Tibial artery (tissue), 4 donors: ENCODE measurements around the gene PSIP1.

ENCODE experiments used
- DNase-seq, 2 donors: peaks; one replicate each; pipeline ENCODE4 v3.0.0-alpha.2; 2019
- H3K27ac ChIP-seq, 2 donors: fragments of 200-600 bp; sonication (generic) in 1 of 2; 1 replicate in 1 of 2; 2 replicates in 1 of 2; pipeline ENCODE4 v1.5.1; 2018 to 2019; ENCODE audit warnings: mild to moderate bottlenecking in 1 of 2
- H3K27me3 ChIP-seq, 2 donors: fragments of 200-600 bp; sonication (generic) in 1 of 2; one replicate each; pipeline versions ENCODE4 v1.5.1 to v1.6.0; 2016 to 2019
- H3K36me3 ChIP-seq, 3 donors: fragments of 200-600 bp; sonication (generic) in 2 of 3; one replicate each; pipeline ENCODE4 v1.5.1; 2016 to 2019; ENCODE audit warnings: mild to moderate bottlenecking in 2 of 3
- H3K4me1 ChIP-seq, 4 donors: fragments of 200-600 bp; sonication (generic) in 2 of 4; 1 replicate in 3 of 4; 2 replicates in 1 of 4; pipeline ENCODE4 v1.5.1; 2016 to 2019
- H3K4me3 ChIP-seq, 2 donors: fragments of 200-600 bp; sonication (generic) in 1 of 2; 1 replicate in 1 of 2; 2 replicates in 1 of 2; pipeline ENCODE4 v1.5.1; 2018 to 2019; ENCODE audit warnings: mild to moderate bottlenecking in 2 of 2
- H3K9me3 ChIP-seq, 3 donors: fragments of 200-600 bp; sonication (generic) in 1 of 3; one replicate each; pipeline ENCODE4 v1.5.1; 2016 to 2019
- CTCF ChIP-seq, 2 experiments: fragments of 200-600 bp in 1 of 2; fragments of 450-650 bp in 1 of 2; IDR thresholded peaks; one replicate each; pipeline ENCODE4 v1.5.1; 2017 to 2019; ENCODE audit warnings: antibody characterized with exemption in 2 of 2, mild to moderate bottlenecking in 1 of 2, moderate library complexity in 1 of 2
- intact Hi-C: fragments of 100-400 bp; cut with DNase I; formaldehyde crosslinking; loops from one replicate; pipeline ENCODE4 v1.15.0; 2023; ENCODE audit warnings: low total_unique reads

The PSIP1 gene

GRCh38 chr9:15421990-15422371 is 88.8 kb downstream of the PSIP1 start:
- no peak for DNase-seq
- no peaks in the 10 kb centered on the region for H3K27me3 ChIP-seq
- intact Hi-C loops = loop anchor here (10.0 kb wide), 1 partner anchor 117 kb away; the partner anchor contains the start of gene TTC39B

GRCh38 chr9:15421532-15421931 is 89.2 kb downstream of the PSIP1 start:
- no peaks in the 10 kb centered on the region for H3K27me3 ChIP-seq
- DNase-seq = no peak
- TF ChIP-seq CTCF (IDR thresholded peaks at IDR 0.05) = no peak
- H3K4me1 ChIP-seq = peaks cover 0 to 27% (median 16%) of the 10 kb centered on the region in 4 donors
- no peak overlapping the region for H3K4me3 ChIP-seq
- intact Hi-C loops = loop anchor here (10.0 kb wide), 1 partner anchor 117 kb away; the partner anchor contains the start of gene TTC39B
- no peaks in the 10 kb centered on the region for H3K9me3 ChIP-seq
- peak overlapping the region; percentile 95 to 96 for H3K27ac ChIP-seq
- peaks cover 7 to 20% (median 16%) of the 10 kb centered on the region in 3 donors for H3K36me3 ChIP-seq

More at GRCh38 chr9:15421990-15422371, 88.8 kb downstream of the PSIP1 start:
- Histone ChIP-seq H3K9me3 (no peaks in the 10 kb centered on the region), H3K36me3 (peaks cover 7 to 21% (median 16%) of the 10 kb centered on the region in 3 donors), H3K27ac (peak overlapping the region; percentile 95 to 96), H3K4me3 (peak overlapping the region; percentile 90 to 91), H3K4me1 (peaks cover 0 to 31% (median 16%) of the 10 kb centered on the region in 4 donors)
- TF ChIP-seq CTCF (IDR thresholded peaks at IDR 0.05) = no peak

- Histone ChIP-seq H3K9me3 (no peaks in the 10 kb centered on the region), H3K4me3 (no peak overlapping the region), H3K4me1 (peaks cover 0 to 20% (median 13%) of the 10 kb centered on the region in 4 donors), H3K27ac (no peak overlapping the region), H3K27me3 (no peaks in the 10 kb centered on the region), H3K36me3 (peaks cover 7 to 12% (median 10%) of the 10 kb centered on the region in 3 donors)
- no peak for DNase-seq
- TF ChIP-seq CTCF (IDR thresholded peaks at IDR 0.05) = no peak
- intact Hi-C loops = loop anchor here (10.0 kb wide), 1 partner anchor 116 kb away; the partner anchor contains the start of gene TTC39B
Measured at GRCh38 chr9:15420796-15421195, 90.0 kb downstream of the PSIP1 start.

- Histone ChIP-seq H3K4me3 (no peak overlapping the region), H3K4me1 (peaks cover 0 to 7% (median 0%) of the 10 kb centered on the region in 4 donors), H3K27ac (no peak overlapping the region), H3K27me3 (no peaks in the 10 kb centered on the region), H3K36me3 (no peaks in the 10 kb centered on the region), H3K9me3 (no peaks in the 10 kb centered on the region)
- no peak for TF ChIP-seq CTCF (IDR thresholded peaks at IDR 0.05)
- intact Hi-C loops = loop anchor here (5.0 kb wide), 1 partner anchor 205 kb away; no protein-coding TSS in a partner anchor
- no peak for DNase-seq
Measured at GRCh38 chr9:15417626-15418025, 93.1 kb downstream of the PSIP1 start.

GRCh38 chr9:15416880-15417279 is 93.9 kb downstream of the PSIP1 start:
- peak; percentile 36 to 38 for TF ChIP-seq CTCF (IDR thresholded peaks at IDR 0.05)
- intact Hi-C loops = loop anchor here (5.0 kb wide), 1 partner anchor 205 kb away; no protein-coding TSS in a partner anchor
- Histone ChIP-seq H3K9me3 (no peaks in the 10 kb centered on the region), H3K4me1 (peaks cover 0 to 3% (median 0%) of the 10 kb centered on the region in 4 donors), H3K27ac (no peak overlapping the region), H3K4me3 (no peak overlapping the region), H3K36me3 (no peaks in the 10 kb centered on the region), H3K27me3 (no peaks in the 10 kb centered on the region)
- DNase-seq = no peak
